B cell (primary cell): Measurements from ENCODE around the gene CADM1.

ENCODE experiments used
- CTCF ChIP-seq: fragments of 200-600 bp; IDR thresholded peaks from one replicate; pipeline ENCODE4 v1.8.0; 2022; ENCODE audit warnings: antibody characterized with exemption, mild to moderate bottlenecking
- EZH2 ChIP-seq: IDR thresholded peaks from 2 replicates; pipeline ENCODE4 v1.6.1; 2012; ENCODE audit warnings: borderline replicate concordance, low read depth, mild to moderate bottlenecking, moderate library complexity, low read length; ENCODE audit not compliant: insufficient read depth, poor library complexity, severe bottlenecking

GRCh38 chr11:115349335-115350017 is 154.7 kb downstream of the CADM1 start:
- no peak for TF ChIP-seq CTCF
- no peak for TF ChIP-seq EZH2
